Peyer's patch (tissue), 4 donors: Measurements from ENCODE around the gene MAML3.

Source experiments
- POLR2A ChIP-seq, 2 donors: fragments of 450-650 bp; IDR thresholded peaks; one replicate each; pipeline ENCODE4 v1.5.1; 2017; ENCODE audit warnings: antibody characterized with exemption in 2 of 2, mild to moderate bottlenecking in 2 of 2, moderate library complexity in 2 of 2
- TF ChIP-seq, protein P1 (sequence below), 6 experiments: fragments of 450-650 bp in 4 of 6; fragments of 200-600 bp in 2 of 6; sonication (generic) in 1 of 6; IDR thresholded peaks; one replicate each; pipeline ENCODE4 v1.5.1; 2017 to 2019; ENCODE audit warnings: antibody characterized with exemption in 6 of 6, mild to moderate bottlenecking in 3 of 6, moderate library complexity in 1 of 6

DNA sequence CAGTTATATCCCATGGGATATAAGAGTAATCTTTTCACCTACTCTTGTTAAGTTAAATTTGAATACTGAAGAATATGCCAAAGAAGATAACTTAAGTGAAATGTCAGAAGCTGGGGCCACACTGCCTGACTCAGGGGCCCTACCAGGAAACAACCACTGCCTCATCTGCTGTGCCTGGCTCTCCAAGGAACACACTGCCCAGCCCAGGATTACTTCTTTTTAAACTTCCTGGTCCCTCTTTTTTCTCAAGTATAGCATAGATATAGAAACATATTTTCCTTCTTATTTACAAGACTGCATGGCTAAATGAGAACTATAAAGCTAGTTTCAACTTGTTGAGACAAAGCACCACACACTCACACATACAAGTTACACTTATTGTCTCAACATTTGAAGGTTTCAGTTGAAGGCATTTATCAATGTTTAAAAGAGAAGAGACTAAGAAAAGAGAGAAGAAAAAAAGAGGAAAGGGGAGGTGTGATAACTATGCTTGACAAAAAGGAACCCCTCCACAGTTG lies 45.2 kb downstream of the MAML3 start:
- TF ChIP-seq, protein P1, sequence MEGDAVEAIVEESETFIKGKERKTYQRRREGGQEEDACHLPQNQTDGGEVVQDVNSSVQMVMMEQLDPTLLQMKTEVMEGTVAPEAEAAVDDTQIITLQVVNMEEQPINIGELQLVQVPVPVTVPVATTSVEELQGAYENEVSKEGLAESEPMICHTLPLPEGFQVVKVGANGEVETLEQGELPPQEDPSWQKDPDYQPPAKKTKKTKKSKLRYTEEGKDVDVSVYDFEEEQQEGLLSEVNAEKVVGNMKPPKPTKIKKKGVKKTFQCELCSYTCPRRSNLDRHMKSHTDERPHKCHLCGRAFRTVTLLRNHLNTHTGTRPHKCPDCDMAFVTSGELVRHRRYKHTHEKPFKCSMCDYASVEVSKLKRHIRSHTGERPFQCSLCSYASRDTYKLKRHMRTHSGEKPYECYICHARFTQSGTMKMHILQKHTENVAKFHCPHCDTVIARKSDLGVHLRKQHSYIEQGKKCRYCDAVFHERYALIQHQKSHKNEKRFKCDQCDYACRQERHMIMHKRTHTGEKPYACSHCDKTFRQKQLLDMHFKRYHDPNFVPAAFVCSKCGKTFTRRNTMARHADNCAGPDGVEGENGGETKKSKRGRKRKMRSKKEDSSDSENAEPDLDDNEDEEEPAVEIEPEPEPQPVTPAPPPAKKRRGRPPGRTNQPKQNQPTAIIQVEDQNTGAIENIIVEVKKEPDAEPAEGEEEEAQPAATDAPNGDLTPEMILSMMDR (IDR thresholded peaks at IDR 0.05) = no peak
- TF ChIP-seq POLR2A (IDR thresholded peaks at IDR 0.05) = no peak
